Prostate gland (tissue), 2 donors: ENCODE results near the gene CMTM1.

Experiments
- CTCF ChIP-seq, 4 experiments: fragments of 200-600 bp in 2 of 4; fragments of 450-650 bp in 2 of 4; sonication (generic) in 2 of 4; IDR thresholded peaks; 1 replicate in 3 of 4; 2 replicates in 1 of 4; pipeline ENCODE4 v1.5.1; 2016 to 2019; ENCODE audit warnings: antibody characterized with exemption in 4 of 4, mild to moderate bottlenecking in 2 of 4, moderate library complexity in 2 of 4
- POLR2A ChIP-seq: fragments of 450-650 bp; IDR thresholded peaks from one replicate; pipeline ENCODE4 v1.6.1; 2016; ENCODE audit warnings: antibody characterized with exemption, mild to moderate bottlenecking
- POLR2AphosphoS5 ChIP-seq: sonication (generic); formaldehyde crosslinking; IDR thresholded peaks from one replicate; pipeline ENCODE4 v1.6.1; 2017; ENCODE audit warnings: antibody characterized with exemption

- TF ChIP-seq POLR2AphosphoS5 (no peak), POLR2A (no peak), CTCF (IDR thresholded peaks at IDR 0.05) (no peak)
These were observed 14.5 kb downstream of the CMTM1 start for GRCh38 chr16:66580605-66581209.
